H9 (cell line): Measurements from ENCODE around the gene SNX25. TPM values are rescaled to one million over a fixed set of nuclear protein-coding genes. Genes with fewer than 3 reads are reported as not detected.

Source experiments
- DNase-seq: peaks from one replicate; pipeline ENCODE4 v3.0.0-alpha.2; 2017
- H2AFZ ChIP-seq: one replicate; pipeline ENCODE4 v1.6.1; 2013; ENCODE audit warnings: mild to moderate bottlenecking, low read length, control low read depth, moderate library complexity
- H2AK5ac ChIP-seq: 2 replicates; pipeline ENCODE4 v1.6.1; 2013; ENCODE audit warnings: low read length, control low read depth, mixed read lengths; ENCODE audit not compliant: insufficient read length
- H2BK120ac ChIP-seq: one replicate; pipeline ENCODE4 v1.6.1; 2013; ENCODE audit warnings: low read depth, mild to moderate bottlenecking, low read length, control low read depth, inconsistent platforms; ENCODE audit not compliant: poor library complexity, severe bottlenecking
- H2BK12ac ChIP-seq: 2 replicates; pipeline ENCODE4 v1.6.1; 2013; ENCODE audit warnings: low read length, control low read depth, mixed read lengths, low read depth; ENCODE audit not compliant: insufficient read length
- H2BK15ac ChIP-seq: 2 replicates; pipeline ENCODE4 v1.6.1; 2013; ENCODE audit warnings: low read depth, low read length, control low read depth
- H2BK20ac ChIP-seq: one replicate; pipeline ENCODE4 v1.6.1; 2013; ENCODE audit warnings: low read depth, mild to moderate bottlenecking, low read length, control low read depth, inconsistent platforms; ENCODE audit not compliant: poor library complexity, severe bottlenecking
- H2BK5ac ChIP-seq: 2 replicates; pipeline ENCODE4 v1.6.1; 2013; ENCODE audit warnings: low read length, control low read depth, mixed read lengths; ENCODE audit not compliant: insufficient read length
- H3K14ac ChIP-seq: 2 replicates; pipeline ENCODE4 v1.6.1; 2013; ENCODE audit warnings: low read length, control low read depth; ENCODE audit not compliant: insufficient read depth
- H3K18ac ChIP-seq: 2 replicates; pipeline ENCODE4 v1.6.1; 2013; ENCODE audit warnings: low read depth, mild to moderate bottlenecking, mixed read lengths, low read length, control low read depth; ENCODE audit not compliant: insufficient read length
- H3K23ac ChIP-seq: 2 replicates; pipeline ENCODE4 v1.6.1; 2013; ENCODE audit warnings: low read length, control low read depth, mixed read lengths, low read depth; ENCODE audit not compliant: insufficient read length
- H3K23me2 ChIP-seq: 2 replicates; pipeline ENCODE4 v1.6.1; 2013; ENCODE audit warnings: low read depth, mild to moderate bottlenecking, mixed read lengths, low read length, control low read depth; ENCODE audit not compliant: insufficient read length, poor library complexity, severe bottlenecking
- H3K27ac ChIP-seq: 2 replicates; pipeline ENCODE4 v1.5.1; 2013; ENCODE audit warnings: low read length, control low read depth, mixed read lengths, low read depth; ENCODE audit not compliant: insufficient read length
- H3K27me3 ChIP-seq: 2 replicates; pipeline ENCODE4 v1.6.1; 2013; ENCODE audit warnings: low read length, control low read depth, inconsistent platforms; ENCODE audit not compliant: insufficient read depth
- H3K4ac ChIP-seq: 2 replicates; pipeline ENCODE4 v1.6.1; 2013; ENCODE audit warnings: low read depth, mild to moderate bottlenecking, control low read depth, inconsistent platforms, low read length, moderate library complexity
- H3K4me1 ChIP-seq: 2 replicates; pipeline ENCODE4 v1.6.1; 2013; ENCODE audit warnings: low read length, control low read depth, inconsistent platforms; ENCODE audit not compliant: insufficient read depth
- H3K4me2 ChIP-seq: 2 replicates; pipeline ENCODE4 v1.6.1; 2013; ENCODE audit warnings: low read length, control low read depth, mixed read lengths; ENCODE audit not compliant: insufficient read length, insufficient read depth
- H3K56ac ChIP-seq: 2 replicates; pipeline ENCODE4 v1.6.1; 2013; ENCODE audit warnings: low read depth, mild to moderate bottlenecking, mixed read lengths, low read length, control low read depth; ENCODE audit not compliant: insufficient read length
- H3K79me1 ChIP-seq: 2 replicates; pipeline ENCODE4 v1.6.1; 2013; ENCODE audit warnings: low read depth, mild to moderate bottlenecking, moderate library complexity, low read length, control low read depth, inconsistent platforms; ENCODE audit not compliant: insufficient read depth, poor library complexity, severe bottlenecking
- H3K79me2 ChIP-seq: 2 replicates; pipeline ENCODE4 v1.6.1; 2013; ENCODE audit warnings: low read length, control low read depth, inconsistent platforms; ENCODE audit not compliant: insufficient read depth
- H3K9ac ChIP-seq: 2 replicates; pipeline ENCODE4 v1.6.1; 2013; ENCODE audit warnings: low read length, control low read depth, mixed read lengths; ENCODE audit not compliant: insufficient read length; ENCODE audit errors: extremely low read depth
- H3K9me3 ChIP-seq: one replicate; pipeline ENCODE4 v1.6.1; 2013; ENCODE audit warnings: low read depth, low read length, inconsistent platforms; ENCODE audit not compliant: control insufficient read depth
- H3T11ph ChIP-seq: one replicate; pipeline ENCODE4 v1.6.1; 2013; ENCODE audit warnings: mild to moderate bottlenecking, low read length, control low read depth, inconsistent platforms
- H4K20me1 ChIP-seq: one replicate; pipeline ENCODE4 v1.6.1; 2013; ENCODE audit not compliant: control insufficient read depth, insufficient read length, insufficient read depth
- H4K5ac ChIP-seq: 2 replicates; pipeline ENCODE4 v1.6.1; 2013; ENCODE audit warnings: low read depth, mild to moderate bottlenecking, mixed read lengths, low read length, control low read depth; ENCODE audit not compliant: insufficient read length
- H4K8ac ChIP-seq: replicated peaks from 2 replicates; pipeline ENCODE4 v1.6.1; 2013; ENCODE audit warnings: low read length, control low read depth, mixed read lengths, low read depth; ENCODE audit not compliant: insufficient read length
- H4K91ac ChIP-seq: 2 replicates; pipeline ENCODE4 v1.6.1; 2013; ENCODE audit warnings: low read depth, mild to moderate bottlenecking, moderate library complexity, mixed read lengths, low read length, control low read depth; ENCODE audit not compliant: insufficient read length
- H3K27ac Mint-ChIP-seq, 3 experiments: 2 replicates in 2 of 3; 3 replicates in 1 of 3; pipeline ENCODE4 v1.8.0; 2020 to 2021; ENCODE audit warnings: mixed read lengths in 3 of 3, mild to moderate bottlenecking in 1 of 3, moderate library complexity in 1 of 3
- H3K27me3 Mint-ChIP-seq: 2 replicates; pipeline ENCODE4 v1.8.0; 2021; ENCODE audit warnings: low read depth, mild to moderate bottlenecking, moderate library complexity, mixed read lengths
- H3K36me3 Mint-ChIP-seq, 3 experiments: 2 replicates in 2 of 3; 3 replicates in 1 of 3; pipeline ENCODE4 v1.8.0; 2020 to 2021; ENCODE audit warnings: low read depth in 3 of 3, mixed read lengths in 3 of 3; ENCODE audit not compliant: insufficient read depth in 1 of 3
- H3K4me1 Mint-ChIP-seq, 2 experiments: 2 replicates each; pipeline ENCODE4 v1.8.0; 2020; ENCODE audit warnings: mixed read lengths in 2 of 2
- H3K4me3 Mint-ChIP-seq, 2 experiments: 2 replicates in 1 of 2; 3 replicates in 1 of 2; pipeline ENCODE4 v1.8.0; 2020 to 2021; ENCODE audit warnings: mild to moderate bottlenecking in 2 of 2, mixed read lengths in 2 of 2, moderate library complexity in 1 of 2
- H3K9me3 Mint-ChIP-seq, 2 experiments: 2 replicates in 1 of 2; 3 replicates in 1 of 2; pipeline ENCODE4 v1.8.0; 2020; ENCODE audit warnings: mild to moderate bottlenecking in 2 of 2, mixed read lengths in 2 of 2, moderate library complexity in 1 of 2
- CTCF ChIP-seq: fragments of 200-600 bp; sonication (generic); conservative IDR thresholded peaks from 3 replicates; pipeline ENCODE4 v1.8.0; 2021; ENCODE audit warnings: antibody characterized with exemption, mild to moderate bottlenecking
- WGBS: extraction: QIAGEN DNeasy Blood & Tissue Kit; methylation state at CpG from one replicate; pipeline ENCODE4 v1.1.7; 2013; ENCODE audit warnings: missing lambda C conversion rate, low lambda C conversion rate, mixed read lengths; ENCODE audit not compliant: insufficient read length; ENCODE audit errors: extremely low coverage; 5-methylcytosine and 5-hydroxymethylcytosine counted together
- total RNA-seq: library from RNA; stranded (reverse); gene quantifications from 2 replicates; pipeline ENCODE4 v1.2.1, GENCODE V29; 2021

SNX25 gene
- total RNA-seq, 1 experiment from 2014 or later, result 28.2 TPM

- Histone ChIP-seq H3K56ac (no peak overlapping the region), H3K27ac (no peak overlapping the region), H2BK5ac (no peak overlapping the region), H3K9me3 (no peaks in the 10 kb centered on the region), H2BK120ac (no peak overlapping the region), H2BK12ac (no peak overlapping the region), H3K79me1 (no peaks in the 10 kb centered on the region), H2AK5ac (no peak overlapping the region), H3K9ac (no peak overlapping the region), H4K8ac (no peak overlapping the region), H3K27me3 (no peaks in the 10 kb centered on the region), H4K20me1 (peaks cover 4% of the 10 kb centered on the region), H3K18ac (no peak overlapping the region), H3K23ac (no peak overlapping the region), H3K23me2 (no peaks in the 10 kb centered on the region), H2BK15ac (no peak overlapping the region), H3K4ac (no peak overlapping the region), H3K4me2 (no peak overlapping the region), H3T11ph (no peak overlapping the region), H2AFZ (no peak overlapping the region), H3K4me1 (no peaks in the 10 kb centered on the region; the same call in 1 of the 2 replicates), H4K91ac (no peak overlapping the region), H3K79me2 (no peaks in the 10 kb centered on the region), H3K14ac (no peak overlapping the region), H4K5ac (no peak overlapping the region), H2BK20ac (no peak overlapping the region)
- Mint-ChIP-seq H3K36me3 (peaks cover 24 to 35% (median 32%) of the 10 kb centered on the region in 3 experiments), H3K27me3 (no peaks in the 10 kb centered on the region), H3K9me3 (peaks cover 24 to 27% of the 10 kb centered on the region in 2 experiments), H3K4me3 (no peak overlapping the region; a peak in 1 of 5 replicates), H3K27ac (peak overlapping the region in 1 of 3 experiments; percentile 46; a peak in 1 of 7 replicates), H3K4me1 (peaks cover 5 to 13% of the 10 kb centered on the region in 2 experiments; a peak in 3 of 4 replicates)
- no peak for TF ChIP-seq CTCF
- DNase-seq, result no peak
- WGBS, result no CpG with 5 or more reads among the region's 5 CpGs
Measured at GRCh38 chr4:185238215-185238681, 28.9 kb downstream of the SNX25 start.
